Measurements from ENCODE around the gene MB.

DNA sequence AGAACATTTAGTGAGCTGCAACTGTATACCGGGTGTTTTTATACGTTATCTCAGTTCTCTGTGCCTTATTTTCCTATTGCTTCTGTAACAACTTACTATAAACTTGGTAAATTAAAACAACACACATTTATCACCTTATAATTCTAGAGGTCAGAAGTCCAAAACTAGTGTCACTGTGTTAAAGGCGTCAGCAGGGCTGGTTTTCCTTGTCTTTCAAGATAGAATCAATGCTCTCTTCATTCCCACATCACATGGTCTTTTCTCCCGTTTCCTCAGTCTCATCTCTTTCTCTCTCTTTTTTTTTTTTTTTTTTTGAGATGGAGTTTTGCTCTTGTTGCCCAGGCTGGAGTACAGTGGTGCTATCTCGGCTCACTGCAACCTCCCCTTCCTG is 36.1 kb downstream of the MB start:
- TF ChIP-seq, protein P1, sequence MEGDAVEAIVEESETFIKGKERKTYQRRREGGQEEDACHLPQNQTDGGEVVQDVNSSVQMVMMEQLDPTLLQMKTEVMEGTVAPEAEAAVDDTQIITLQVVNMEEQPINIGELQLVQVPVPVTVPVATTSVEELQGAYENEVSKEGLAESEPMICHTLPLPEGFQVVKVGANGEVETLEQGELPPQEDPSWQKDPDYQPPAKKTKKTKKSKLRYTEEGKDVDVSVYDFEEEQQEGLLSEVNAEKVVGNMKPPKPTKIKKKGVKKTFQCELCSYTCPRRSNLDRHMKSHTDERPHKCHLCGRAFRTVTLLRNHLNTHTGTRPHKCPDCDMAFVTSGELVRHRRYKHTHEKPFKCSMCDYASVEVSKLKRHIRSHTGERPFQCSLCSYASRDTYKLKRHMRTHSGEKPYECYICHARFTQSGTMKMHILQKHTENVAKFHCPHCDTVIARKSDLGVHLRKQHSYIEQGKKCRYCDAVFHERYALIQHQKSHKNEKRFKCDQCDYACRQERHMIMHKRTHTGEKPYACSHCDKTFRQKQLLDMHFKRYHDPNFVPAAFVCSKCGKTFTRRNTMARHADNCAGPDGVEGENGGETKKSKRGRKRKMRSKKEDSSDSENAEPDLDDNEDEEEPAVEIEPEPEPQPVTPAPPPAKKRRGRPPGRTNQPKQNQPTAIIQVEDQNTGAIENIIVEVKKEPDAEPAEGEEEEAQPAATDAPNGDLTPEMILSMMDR (IDR thresholded peaks at IDR 0.05): no peak
- TF ChIP-seq POLR2A (IDR thresholded peaks at IDR 0.05): no peak
